Activated CD8-positive, alpha-beta memory T cell treated with anti-CD3 and anti-CD28 coated beads for 48 hours (primary cell): ENCODE results near the gene GPHN.

Experiments used
- DNase-seq, 3 experiments: peaks; one replicate each; pipeline ENCODE4 v3.0.0-alpha.2; 2020; ENCODE audit warnings: low read depth in 2 of 3, low spot score in 2 of 3

Gene GPHN

GRCh38 chr14:66507722-66508546, at the start of gene GPHN:
Gene GPHN (plus strand): TSS chr14:66508147.
- DNase-seq = peak; percentile 64 to 78 (median 72)

- no peak for DNase-seq
Observed at GRCh38 chr14:66459603-66460002, 48.3 kb upstream of the GPHN start.

- DNase-seq = no peak
Observed at GRCh38 chr14:66464261-66464660, 43.7 kb upstream of the GPHN start.

DNA sequence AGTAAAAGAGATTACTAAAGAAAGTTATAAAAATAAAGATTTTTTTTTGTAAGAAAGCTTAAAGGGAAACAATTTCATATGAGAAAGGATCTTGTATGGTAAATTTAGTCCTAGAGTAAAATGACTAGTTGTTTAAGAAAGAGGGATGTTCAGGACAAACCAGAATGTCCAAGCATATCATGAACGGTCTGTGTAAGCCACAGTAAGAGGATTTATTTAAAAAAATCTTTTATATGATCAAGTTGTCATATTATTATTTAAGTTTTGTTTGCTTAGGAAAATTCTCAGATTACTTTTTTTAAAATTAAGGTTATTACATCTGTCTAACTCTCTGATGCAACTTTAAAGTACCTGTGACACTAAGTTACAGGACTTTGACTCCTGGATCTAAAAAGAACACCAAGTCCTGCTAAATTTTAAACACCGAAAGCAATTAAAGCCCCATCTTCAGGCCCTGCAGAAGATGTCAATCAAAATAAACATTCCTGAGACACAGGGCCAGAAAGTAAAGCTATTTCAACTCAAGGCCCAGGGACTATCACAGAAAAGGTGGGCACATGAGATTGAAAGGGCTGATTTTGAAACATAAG, 39.1 kb upstream of the GPHN start:
- no peak for DNase-seq

- DNase-seq = no peak
Observed at GRCh38 chr14:66471584-66471983, 36.4 kb upstream of the GPHN start.

- no peak for DNase-seq
Observed at GRCh38 chr14:66472251-66472650, 35.7 kb upstream of the GPHN start.

DNA sequence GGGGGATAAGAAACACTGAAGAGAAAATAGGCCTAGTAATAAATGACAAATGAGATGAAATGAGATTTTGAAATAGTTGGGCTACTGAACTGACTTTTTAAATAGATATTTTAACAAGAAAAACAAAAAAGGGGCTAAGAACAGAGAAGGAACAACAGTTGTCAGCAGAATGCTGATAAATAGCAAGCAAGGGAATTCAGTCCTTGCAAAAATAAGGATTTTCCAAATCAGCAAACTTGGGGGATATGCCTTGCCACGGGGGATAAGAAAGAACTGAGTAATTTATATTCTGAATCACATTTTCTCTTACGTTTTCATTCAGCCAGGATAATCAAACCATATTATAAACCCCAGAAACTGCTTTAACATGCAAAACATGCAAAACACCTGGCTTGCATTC, 34.7 kb upstream of the GPHN start:
- DNase-seq = no peak

DNA sequence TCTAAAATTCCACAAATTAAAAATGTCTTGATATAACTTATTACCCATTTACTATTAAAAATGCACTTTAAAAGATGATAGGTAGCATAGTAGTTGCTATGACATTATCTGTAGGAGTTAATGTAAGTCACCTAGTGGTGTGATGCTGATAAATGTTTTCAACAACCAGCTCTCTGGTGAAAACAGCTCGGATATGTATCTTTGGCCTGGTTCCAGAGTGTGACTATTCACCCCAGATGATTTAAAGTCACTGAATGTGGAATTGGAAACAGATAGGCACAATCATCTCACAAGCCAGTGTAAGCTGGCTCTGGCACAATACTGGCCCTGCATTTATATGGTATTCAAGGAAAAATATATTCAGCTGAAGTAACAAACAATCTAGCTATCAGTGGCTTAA, 31.0 kb upstream of the GPHN start:
- DNase-seq = no peak

GRCh38 chr14:66477567-66477966, 30.4 kb upstream of the GPHN start:
- DNase-seq = no peak

DNA sequence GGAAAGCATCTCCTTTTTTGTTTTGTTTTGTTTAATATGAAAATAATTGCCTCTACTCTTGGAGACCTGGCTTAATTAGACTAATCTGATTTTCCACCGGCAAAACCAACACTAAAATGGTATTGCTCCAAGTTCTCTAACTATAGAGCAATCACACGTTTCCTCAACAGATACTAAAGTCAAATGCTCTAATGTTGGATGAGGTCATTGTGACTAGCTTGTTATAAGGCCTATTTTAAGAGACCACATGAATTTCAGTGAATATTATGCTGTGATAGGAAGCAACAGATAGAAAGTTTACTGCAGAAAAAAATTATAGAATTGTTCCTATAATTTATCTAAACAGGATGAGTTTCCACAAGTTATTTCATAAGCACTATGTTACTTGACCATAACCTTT, 25.1 kb upstream of the GPHN start:
- no peak for DNase-seq

DNA sequence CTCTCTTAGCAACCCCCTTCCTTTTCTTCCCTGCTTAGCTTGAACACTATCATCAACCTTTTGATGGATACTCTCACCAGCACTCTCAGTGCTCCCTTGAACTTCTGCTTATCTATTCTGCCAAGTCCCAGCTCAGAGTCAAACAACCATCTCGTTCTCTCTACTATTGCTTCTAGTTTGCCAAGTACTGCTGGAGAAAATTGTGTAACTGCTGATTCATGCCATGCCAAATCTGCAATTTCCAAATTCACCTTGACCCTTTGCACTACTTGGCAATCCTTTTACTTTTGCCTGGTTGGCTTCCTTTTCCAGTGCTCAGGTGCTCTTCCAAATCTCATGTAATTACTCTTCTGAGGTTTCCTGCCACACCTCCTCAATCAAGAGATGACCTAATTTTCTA, 24.6 kb upstream of the GPHN start:
- no peak for DNase-seq

DNA sequence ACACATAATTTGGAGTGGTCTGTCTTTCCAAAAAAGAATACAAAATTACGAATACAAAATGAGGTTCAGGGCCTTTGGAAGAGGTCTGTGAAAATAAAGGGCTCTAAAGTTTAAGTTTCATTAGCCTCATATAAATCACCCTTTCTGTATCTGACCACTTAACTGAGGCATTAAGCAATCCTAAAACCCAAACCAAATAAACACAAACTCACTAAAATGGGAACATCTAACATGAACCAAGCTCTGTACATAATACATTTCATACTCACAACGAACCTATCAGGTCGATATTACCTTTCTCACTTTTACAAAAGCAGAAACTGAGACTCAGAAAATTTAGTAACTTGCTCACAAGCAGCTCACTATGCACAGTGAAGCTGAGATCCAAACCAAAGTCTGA, 22.9 kb upstream of the GPHN start:
- no peak for DNase-seq

GRCh38 chr14:66485910-66486421, 22.0 kb upstream of the GPHN start, which contains the start of gene CCDC196:
Gene CCDC196 (plus strand): TSS chr14:66486371. CDS start chr14:66486503, 132 bp downstream.
- no peak for DNase-seq

GRCh38 chr14:66487164-66487563, 20.8 kb upstream of the GPHN start:
- no peak for DNase-seq

GRCh38 chr14:66490143-66491111, 17.5 kb upstream of the GPHN start:
- no peak for DNase-seq

DNA sequence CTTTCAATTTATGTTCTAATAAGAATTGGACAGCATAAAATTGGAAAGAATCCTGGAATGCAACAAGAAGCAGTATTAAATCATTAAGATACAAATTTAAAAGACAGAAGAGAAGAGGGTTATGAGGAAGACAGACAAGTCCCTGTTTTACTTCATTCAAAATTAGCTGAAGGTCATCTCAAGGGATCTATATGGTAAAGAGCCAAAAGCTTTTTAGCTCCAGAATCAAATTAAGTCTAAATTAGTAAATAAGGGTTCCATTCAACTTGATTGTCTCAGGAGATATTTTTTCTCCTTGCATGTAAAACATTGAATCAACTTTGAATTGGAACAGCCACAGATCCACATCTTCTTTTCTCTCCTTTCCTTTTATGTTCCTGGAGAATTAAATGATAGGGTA, 14.2 kb upstream of the GPHN start:
- DNase-seq = no peak

DNA sequence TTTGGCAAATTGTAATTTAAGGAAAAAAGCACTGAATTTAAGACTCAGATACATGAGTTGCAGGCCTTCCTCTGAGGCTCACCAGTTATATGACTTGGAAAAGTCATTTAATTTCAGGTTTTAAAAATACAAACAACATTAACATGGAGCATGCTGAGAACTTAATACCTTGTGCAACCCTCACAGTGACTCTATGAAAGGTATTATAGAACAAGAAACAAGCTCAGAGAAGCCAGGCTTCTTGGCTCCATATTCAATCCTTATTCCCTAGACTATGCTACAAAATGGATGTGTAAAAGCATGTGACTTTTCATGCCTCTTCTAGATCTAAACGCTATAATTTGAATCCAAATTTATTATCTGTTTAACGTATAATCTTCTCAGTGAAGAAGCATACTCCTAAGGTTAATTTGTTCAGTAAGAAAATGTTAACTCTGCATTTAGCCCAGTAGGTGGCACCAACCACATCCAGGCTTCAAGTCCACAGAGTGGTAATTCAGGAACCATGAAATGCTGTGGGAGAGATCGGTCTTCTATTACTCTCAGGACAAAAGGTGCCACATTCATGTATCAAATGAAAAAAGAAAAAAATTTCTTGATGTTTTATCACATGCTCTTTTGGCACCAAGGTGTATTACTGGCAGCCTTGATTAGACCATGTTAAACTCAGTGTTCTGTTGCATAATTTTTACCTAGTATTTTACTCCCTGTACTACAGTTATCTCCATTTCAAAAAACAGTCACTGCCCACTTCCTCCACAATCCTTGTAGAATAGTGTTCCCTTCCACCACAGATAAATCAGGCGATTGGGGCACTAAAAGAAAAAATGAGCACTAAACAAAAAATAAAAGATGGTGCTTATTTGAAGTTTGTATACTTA, 12.5 kb upstream of the GPHN start:
- DNase-seq = no peak

GRCh38 chr14:66496188-66496807, 11.6 kb upstream of the GPHN start:
- no peak for DNase-seq

DNA sequence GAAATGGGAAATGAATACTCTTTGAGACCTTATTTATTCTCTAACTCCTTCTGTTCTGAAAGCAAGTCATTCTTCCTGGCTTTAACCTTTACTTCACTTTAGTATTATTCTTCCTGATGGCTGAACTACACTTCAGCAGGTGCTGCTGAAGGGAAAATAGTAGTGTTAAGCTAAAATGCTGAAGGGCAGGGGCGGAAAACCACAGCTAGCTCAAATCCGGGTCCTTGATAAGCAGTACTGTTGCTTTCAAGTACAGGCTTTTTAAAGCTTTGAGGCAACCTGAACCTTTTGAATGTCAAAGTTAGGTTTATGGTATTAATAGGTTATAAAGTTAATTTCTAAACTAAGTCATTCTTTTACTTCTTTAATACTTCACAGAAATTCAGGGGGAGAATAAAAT, 11.0 kb upstream of the GPHN start:
- no peak for DNase-seq

- DNase-seq = no peak
Observed at GRCh38 chr14:66498311-66498710, 9.6 kb upstream of the GPHN start.
